Chondrocyte (in vitro differentiated cells): ENCODE data around the gene RPL21. TPM values are rescaled to one million over a fixed set of nuclear protein-coding genes. Genes with fewer than 3 reads are reported as not detected.
"Not testable (repeated sequence)": the region's sequence is repeated elsewhere in the genome, so short reads cannot be mapped to it uniquely, and the experiment has no call there.

Source experiments
- DNase-seq: peaks from one replicate; pipeline ENCODE4 v3.0.0; 2021; ENCODE audit warnings: mixed read lengths, low spot score
- H3K27ac Mint-ChIP-seq: one replicate; pipeline ENCODE4 v1.8.0; 2021; ENCODE audit warnings: mild to moderate bottlenecking, moderate library complexity, mixed read lengths; ENCODE audit not compliant: unreplicated experiment
- H3K27me3 Mint-ChIP-seq: 2 replicates; pipeline ENCODE4 v1.8.0; 2021; ENCODE audit warnings: low read depth, mixed read lengths
- H3K36me3 Mint-ChIP-seq: 2 replicates; pipeline ENCODE4 v1.8.0; 2021; ENCODE audit warnings: low read depth, mixed read lengths
- H3K4me1 Mint-ChIP-seq: 2 replicates; pipeline ENCODE4 v1.8.0; 2021; ENCODE audit warnings: low read depth, mild to moderate bottlenecking, mixed read lengths
- H3K4me3 Mint-ChIP-seq: one replicate; pipeline ENCODE4 v1.8.0; 2021; ENCODE audit warnings: mild to moderate bottlenecking, moderate library complexity, mixed read lengths; ENCODE audit not compliant: unreplicated experiment
- H3K9me3 Mint-ChIP-seq: 2 replicates; pipeline ENCODE4 v1.8.0; 2021; ENCODE audit warnings: low read depth, mixed read lengths
- CTCF ChIP-seq: fragments of 200-600 bp; sonication (generic); IDR thresholded peaks from 2 replicates; pipeline ENCODE4 v1.5.0; 2021; ENCODE audit warnings: antibody characterized with exemption, mild to moderate bottlenecking, moderate library complexity
- total RNA-seq: library from RNA; stranded (reverse); gene quantifications from 3 replicates; pipeline ENCODE4 v1.2.1, GENCODE V29; 2021

Gene RPL21
- total RNA-seq, 1 donor from 2014 or later = 459 TPM

- peaks cover 6% of the 10 kb centered on the region for H3K9me3 Mint-ChIP-seq
- peaks cover 51% of the 10 kb centered on the region for H3K27me3 Mint-ChIP-seq
These were observed 42.6 kb downstream of the RPL21 start for GRCh38 chr13:27293873-27294515.

GRCh38 chr13:27295096-27295495, 43.7 kb downstream of the RPL21 start:
- DNase-seq = no peak
- Mint-ChIP-seq H3K27me3 (peaks cover 59% of the 10 kb centered on the region), H3K27ac (no peak overlapping the region), H3K9me3 (peaks cover 6% of the 10 kb centered on the region), H3K36me3 (peaks cover 4% of the 10 kb centered on the region), H3K4me3 (no peak overlapping the region), H3K4me1 (peaks cover 4% of the 10 kb centered on the region)
- TF ChIP-seq CTCF = no peak

More at GRCh38 chr13:27293873-27294515, 42.6 kb downstream of the RPL21 start:
- Mint-ChIP-seq H3K4me1 (peaks cover 12% of the 10 kb centered on the region), H3K36me3 (peaks cover 4% of the 10 kb centered on the region), H3K27ac (no peak overlapping the region), H3K4me3 (no peak overlapping the region)
- no peak for TF ChIP-seq CTCF
- no peak for DNase-seq

GRCh38 chr13:27295660-27296059, 44.3 kb downstream of the RPL21 start:
- no peak for TF ChIP-seq CTCF
- DNase-seq = no peak
- no peak overlapping the region for H3K4me3 Mint-ChIP-seq
- H3K9me3 Mint-ChIP-seq = peaks cover 6% of the 10 kb centered on the region
- no peaks in the 10 kb centered on the region for H3K4me1 Mint-ChIP-seq
- no peak overlapping the region for H3K27ac Mint-ChIP-seq
- peaks cover 59% of the 10 kb centered on the region for H3K27me3 Mint-ChIP-seq
- peaks cover 4% of the 10 kb centered on the region for H3K36me3 Mint-ChIP-seq

- H3K36me3 Mint-ChIP-seq = peaks cover 4% of the 10 kb centered on the region
These were observed 45.1 kb downstream of the RPL21 start for GRCh38 chr13:27296496-27296895.

GRCh38 chr13:27298849-27299248, 47.5 kb downstream of the RPL21 start:
- TF ChIP-seq CTCF = no peak
- Mint-ChIP-seq H3K9me3 (peaks cover 4% of the 10 kb centered on the region), H3K4me1 (no peaks in the 10 kb centered on the region), H3K27ac (no peak overlapping the region), H3K36me3 (peaks cover 2% of the 10 kb centered on the region), H3K27me3 (peaks cover 59% of the 10 kb centered on the region), H3K4me3 (no peak overlapping the region)
- DNase-seq = no peak

More at GRCh38 chr13:27296496-27296895, 45.1 kb downstream of the RPL21 start:
- no peak for TF ChIP-seq CTCF
- peaks cover 6% of the 10 kb centered on the region for H3K9me3 Mint-ChIP-seq
- H3K27ac Mint-ChIP-seq = no peak overlapping the region
- H3K27me3 Mint-ChIP-seq = peaks cover 59% of the 10 kb centered on the region
- H3K4me3 Mint-ChIP-seq = no peak overlapping the region
- no peaks in the 10 kb centered on the region for H3K4me1 Mint-ChIP-seq
- DNase-seq = no peak

GRCh38 chr13:27300406-27300805, 49.0 kb downstream of the RPL21 start:
- H3K27ac Mint-ChIP-seq, H3K4me3 Mint-ChIP-seq, H3K4me1 Mint-ChIP-seq, DNase-seq, H3K9me3 Mint-ChIP-seq, H3K36me3 Mint-ChIP-seq: not testable (repeated sequence)
- H3K27me3 Mint-ChIP-seq = peaks cover 43% of the 10 kb centered on the region
